Measurements from ENCODE around the gene GPER1.

Gene GPER1

GRCh38 chr7:1076184-1077072 is 11.5 kb upstream of the GPER1 start:
- H3K27me3 Mint-ChIP-seq (ENCODE audit: low read depth, poor library complexity) = no peaks in the 10 kb centered on the region
- TF ChIP-seq CTCF (IDR thresholded peaks at IDR 0.05) = no peak
- H3K9me3 Mint-ChIP-seq = no peaks in the 10 kb centered on the region
- peaks cover 4% of the 10 kb centered on the region for H3K36me3 Mint-ChIP-seq (ENCODE audit: low read depth)
- H3K4me1 Mint-ChIP-seq = peaks cover 77% of the 10 kb centered on the region
- no peak overlapping the region for H3K4me3 Mint-ChIP-seq
- peak overlapping the region; percentile 39 for H3K27ac Mint-ChIP-seq
- no peak for DNase-seq

GRCh38 chr7:1078519-1078918 is 9.4 kb upstream of the GPER1 start:
- peaks cover 80% of the 10 kb centered on the region for H3K4me1 Mint-ChIP-seq
- peak overlapping the region; percentile 56 for H3K4me3 Mint-ChIP-seq
- H3K27ac Mint-ChIP-seq = peak overlapping the region; percentile 61
- TF ChIP-seq CTCF (IDR thresholded peaks at IDR 0.05) = no peak
- no peaks in the 10 kb centered on the region for H3K36me3 Mint-ChIP-seq (ENCODE audit: low read depth)
- no peak for DNase-seq
- H3K9me3 Mint-ChIP-seq = no peaks in the 10 kb centered on the region
- no peaks in the 10 kb centered on the region for H3K27me3 Mint-ChIP-seq (ENCODE audit: low read depth, poor library complexity)

- no peaks in the 10 kb centered on the region for H3K9me3 Mint-ChIP-seq
- H3K27ac Mint-ChIP-seq = peak overlapping the region; percentile 96
- peaks cover 80% of the 10 kb centered on the region for H3K4me1 Mint-ChIP-seq
- no peaks in the 10 kb centered on the region for H3K36me3 Mint-ChIP-seq (ENCODE audit: low read depth)
- H3K4me3 Mint-ChIP-seq = peak overlapping the region; percentile 65
- no peak for TF ChIP-seq CTCF (IDR thresholded peaks at IDR 0.05)
- no peaks in the 10 kb centered on the region for H3K27me3 Mint-ChIP-seq (ENCODE audit: low read depth, poor library complexity)
- peak; percentile 37 for DNase-seq
These were observed 8.9 kb upstream of the GPER1 start for GRCh38 chr7:1078985-1079384.

GRCh38 chr7:1079546-1079945 is 8.4 kb upstream of the GPER1 start:
- DNase-seq = no peak
- peak overlapping the region; percentile 96 for H3K27ac Mint-ChIP-seq
- H3K36me3 Mint-ChIP-seq (ENCODE audit: low read depth) = no peaks in the 10 kb centered on the region
- peak overlapping the region; percentile 65 for H3K4me3 Mint-ChIP-seq
- H3K4me1 Mint-ChIP-seq = peaks cover 78% of the 10 kb centered on the region
- no peak for TF ChIP-seq CTCF (IDR thresholded peaks at IDR 0.05)
- no peaks in the 10 kb centered on the region for H3K27me3 Mint-ChIP-seq (ENCODE audit: low read depth, poor library complexity)
- no peaks in the 10 kb centered on the region for H3K9me3 Mint-ChIP-seq

GRCh38 chr7:1080252-1080920 is 7.5 kb upstream of the GPER1 start:
- H3K4me3 Mint-ChIP-seq = peak overlapping the region; percentile 48
- DNase-seq = peak; percentile 40
- peaks cover 80% of the 10 kb centered on the region for H3K4me1 Mint-ChIP-seq
- peak overlapping the region; percentile 89 for H3K27ac Mint-ChIP-seq
- no peaks in the 10 kb centered on the region for H3K9me3 Mint-ChIP-seq
- no peaks in the 10 kb centered on the region for H3K27me3 Mint-ChIP-seq (ENCODE audit: low read depth, poor library complexity)
- TF ChIP-seq CTCF (IDR thresholded peaks at IDR 0.05) = no peak
- H3K36me3 Mint-ChIP-seq (ENCODE audit: low read depth) = no peaks in the 10 kb centered on the region

Data from nephron progenitor cell (in vitro differentiated cells).